GM19351 (cell line): ENCODE measurements around the gene NF2.

Source experiments
- ATAC-seq: cut with Tn5 transposase; IDR thresholded peaks from one replicate; pipeline ENCODE4 v1.9.1; 2021; ENCODE audit warnings: mild to moderate bottlenecking, moderate library complexity; ENCODE audit not compliant: unreplicated experiment

NF2 gene

GRCh38 chr22:29629903-29630516 lies 26.6 kb downstream of the NF2 start:
- ATAC-seq: no peak

GRCh38 chr22:29630987-29631386 lies 27.6 kb downstream of the NF2 start:
- ATAC-seq: no peak

- no peak for ATAC-seq
These were observed 28.3 kb downstream of the NF2 start for GRCh38 chr22:29631725-29632124.

GRCh38 chr22:29632672-29633071 lies 29.2 kb downstream of the NF2 start:
- no peak for ATAC-seq

- no peak for ATAC-seq
These were observed 30.3 kb downstream of the NF2 start for GRCh38 chr22:29633514-29634312.

GRCh38 chr22:29634847-29635246 lies 31.4 kb downstream of the NF2 start:
- ATAC-seq: no peak

GRCh38 chr22:29635734-29636357 lies 32.4 kb downstream of the NF2 start:
- ATAC-seq: no peak

- no peak for ATAC-seq
These were observed 33.3 kb downstream of the NF2 start for GRCh38 chr22:29636751-29637150.

- no peak for ATAC-seq
These were observed 33.7 kb downstream of the NF2 start for GRCh38 chr22:29637181-29637580.

- ATAC-seq: no peak
These were observed 35.2 kb downstream of the NF2 start for GRCh38 chr22:29638678-29639077.

- no peak for ATAC-seq
These were observed 35.7 kb downstream of the NF2 start for GRCh38 chr22:29639096-29639495.

- no peak for ATAC-seq
These were observed 37.7 kb downstream of the NF2 start for GRCh38 chr22:29641042-29641699.

GRCh38 chr22:29641700-29642330 lies 38.4 kb downstream of the NF2 start:
- no peak for ATAC-seq

GRCh38 chr22:29642694-29643093 lies 39.3 kb downstream of the NF2 start:
- ATAC-seq: no peak

- ATAC-seq: no peak
These were observed 44.7 kb downstream of the NF2 start for GRCh38 chr22:29647954-29648737.

- ATAC-seq: no peak
These were observed 46.9 kb downstream of the NF2 start for GRCh38 chr22:29650370-29650769.

GRCh38 chr22:29651652-29652051 lies 48.2 kb downstream of the NF2 start:
- no peak for ATAC-seq

- ATAC-seq: no peak
These were observed 51.0 kb downstream of the NF2 start for GRCh38 chr22:29654420-29654819.

- no peak for ATAC-seq
These were observed 51.4 kb downstream of the NF2 start for GRCh38 chr22:29654882-29655281.

GRCh38 chr22:29658176-29658575 lies 54.7 kb downstream of the NF2 start:
- ATAC-seq: no peak
